ENCODE results near the gene MCF2L.
"Not testable (repeated sequence)": the region's sequence is repeated elsewhere in the genome, so short reads cannot be mapped to it uniquely, and the experiment has no call there.

Gene MCF2L, protein sequence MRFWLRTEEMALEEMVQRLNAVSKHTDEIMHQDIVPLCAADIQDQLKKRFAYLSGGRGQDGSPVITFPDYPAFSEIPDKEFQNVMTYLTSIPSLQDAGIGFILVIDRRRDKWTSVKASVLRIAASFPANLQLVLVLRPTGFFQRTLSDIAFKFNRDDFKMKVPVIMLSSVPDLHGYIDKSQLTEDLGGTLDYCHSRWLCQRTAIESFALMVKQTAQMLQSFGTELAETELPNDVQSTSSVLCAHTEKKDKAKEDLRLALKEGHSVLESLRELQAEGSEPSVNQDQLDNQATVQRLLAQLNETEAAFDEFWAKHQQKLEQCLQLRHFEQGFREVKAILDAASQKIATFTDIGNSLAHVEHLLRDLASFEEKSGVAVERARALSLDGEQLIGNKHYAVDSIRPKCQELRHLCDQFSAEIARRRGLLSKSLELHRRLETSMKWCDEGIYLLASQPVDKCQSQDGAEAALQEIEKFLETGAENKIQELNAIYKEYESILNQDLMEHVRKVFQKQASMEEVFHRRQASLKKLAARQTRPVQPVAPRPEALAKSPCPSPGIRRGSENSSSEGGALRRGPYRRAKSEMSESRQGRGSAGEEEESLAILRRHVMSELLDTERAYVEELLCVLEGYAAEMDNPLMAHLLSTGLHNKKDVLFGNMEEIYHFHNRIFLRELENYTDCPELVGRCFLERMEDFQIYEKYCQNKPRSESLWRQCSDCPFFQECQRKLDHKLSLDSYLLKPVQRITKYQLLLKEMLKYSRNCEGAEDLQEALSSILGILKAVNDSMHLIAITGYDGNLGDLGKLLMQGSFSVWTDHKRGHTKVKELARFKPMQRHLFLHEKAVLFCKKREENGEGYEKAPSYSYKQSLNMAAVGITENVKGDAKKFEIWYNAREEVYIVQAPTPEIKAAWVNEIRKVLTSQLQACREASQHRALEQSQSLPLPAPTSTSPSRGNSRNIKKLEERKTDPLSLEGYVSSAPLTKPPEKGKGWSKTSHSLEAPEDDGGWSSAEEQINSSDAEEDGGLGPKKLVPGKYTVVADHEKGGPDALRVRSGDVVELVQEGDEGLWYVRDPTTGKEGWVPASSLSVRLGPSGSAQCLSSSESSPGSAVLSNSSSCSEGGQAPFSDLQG

GRCh38 chr13:112968910-112969691 lies at the start of gene MCF2L:
MCF2L (plus strand) TSS chr13:112969214; CDS start chr13:112969380, 166 bp downstream.
- in situ Hi-C loops (cut with MboI; ENCODE audit: low sequenced_read_pairs) = no loop called here

GRCh38 chr13:112923962-112924361 lies 45.1 kb upstream of the MCF2L start:
- in situ Hi-C loops (cut with MboI; ENCODE audit: low sequenced_read_pairs) = no loop called here

DNA sequence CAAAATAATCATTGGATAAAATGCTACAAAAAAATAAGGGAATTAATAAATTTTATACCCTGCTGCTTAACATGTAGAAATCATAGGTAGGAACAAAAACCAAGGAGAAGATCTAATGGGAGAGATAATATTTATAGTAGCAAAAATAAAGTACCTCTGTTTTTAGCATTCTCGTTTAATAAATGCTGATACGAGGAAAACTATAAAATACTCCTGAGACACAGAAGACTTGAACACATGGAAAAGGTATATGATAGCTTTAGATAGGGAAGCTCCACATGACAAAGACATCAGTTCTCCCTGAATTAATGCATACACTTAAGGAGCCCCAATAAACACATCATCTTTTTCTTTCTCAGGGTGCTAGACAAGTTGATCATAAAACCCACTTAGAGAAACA lies 44.6 kb upstream of the MCF2L start:
- in situ Hi-C loops (cut with MboI; ENCODE audit: low sequenced_read_pairs) = no loop called here

GRCh38 chr13:112926003-112926402 lies 43.0 kb upstream of the MCF2L start:
- in situ Hi-C loops (cut with MboI; ENCODE audit: low sequenced_read_pairs) = no loop called here

DNA sequence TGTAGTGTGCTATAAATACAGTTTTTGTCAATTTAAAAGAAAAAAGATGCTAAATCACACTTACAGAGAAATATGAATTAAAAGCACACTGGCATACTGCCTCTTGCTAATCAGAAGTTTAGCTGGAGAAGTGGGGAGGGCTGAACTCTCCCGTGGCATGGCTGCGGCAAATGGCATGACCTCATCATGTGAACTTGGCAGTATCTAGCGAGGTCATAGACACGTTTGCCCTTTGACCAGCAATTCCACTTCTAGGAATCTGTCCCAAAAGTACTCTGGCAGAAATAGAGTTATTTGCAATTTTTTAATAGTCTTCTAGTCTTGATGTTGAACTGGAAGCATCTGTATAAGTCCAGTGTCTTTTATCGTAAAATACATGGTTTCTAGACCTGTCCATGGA lies 42.0 kb upstream of the MCF2L start:
- in situ Hi-C loops (cut with MboI; ENCODE audit: low sequenced_read_pairs) = no loop called here

DNA sequence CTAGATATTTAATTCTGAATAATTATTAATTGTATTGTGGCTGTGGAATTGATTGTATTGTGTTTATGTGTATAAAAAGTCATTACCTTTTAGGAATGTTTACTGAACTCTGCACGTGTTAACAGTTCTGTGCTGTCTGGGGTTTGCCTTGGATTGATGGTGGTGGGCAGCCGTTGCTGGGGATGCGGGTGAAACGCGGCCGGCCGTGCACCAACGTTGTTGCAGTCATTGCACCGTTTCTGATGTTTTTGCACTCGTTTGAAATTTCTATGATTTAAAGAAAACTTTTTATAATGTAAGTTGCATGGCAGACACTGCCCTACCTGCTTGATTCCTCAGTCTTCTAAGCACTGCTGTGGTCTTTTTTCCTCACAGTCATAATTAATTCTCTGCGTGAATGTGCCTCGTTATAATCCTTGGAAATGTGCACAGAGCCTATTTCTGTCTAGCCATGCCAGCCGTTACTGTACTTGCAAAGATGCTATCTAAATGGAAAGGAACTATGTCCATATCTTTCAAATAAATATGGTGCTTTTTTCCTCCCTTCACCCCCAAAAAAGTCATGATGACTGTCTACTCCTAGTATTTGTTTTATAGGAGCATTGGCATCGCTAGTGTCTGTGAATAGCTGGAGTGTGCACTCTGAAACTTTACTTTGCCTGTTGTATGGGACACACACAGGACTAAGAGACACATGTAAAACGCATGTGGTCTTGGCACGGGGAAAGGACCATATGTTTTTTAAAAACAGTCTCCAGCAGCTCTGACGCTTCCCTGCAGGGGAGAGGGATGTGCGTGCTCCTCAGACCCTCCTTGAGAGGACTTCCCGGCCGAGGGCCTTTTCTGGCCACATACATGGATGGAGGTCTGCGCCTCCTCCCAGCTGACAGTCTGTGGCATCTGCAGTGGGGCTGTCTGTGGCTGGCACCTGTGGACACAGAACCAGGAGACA lies 40.7 kb upstream of the MCF2L start:
- in situ Hi-C loops (cut with MboI; ENCODE audit: low sequenced_read_pairs) = no loop called here

- in situ Hi-C loops (cut with MboI; ENCODE audit: low sequenced_read_pairs) = no loop called here
Observed at GRCh38 chr13:112928972-112929782, 39.8 kb upstream of the MCF2L start.

GRCh38 chr13:112929783-112930055 lies 39.3 kb upstream of the MCF2L start:
- in situ Hi-C loops (cut with MboI; ENCODE audit: low sequenced_read_pairs) = no loop called here

GRCh38 chr13:112930192-112930591 lies 38.8 kb upstream of the MCF2L start:
- in situ Hi-C loops (cut with MboI; ENCODE audit: low sequenced_read_pairs) = no loop called here

- in situ Hi-C loops (cut with MboI; ENCODE audit: low sequenced_read_pairs) = no loop called here
Observed at GRCh38 chr13:112931028-112931934, 37.7 kb upstream of the MCF2L start.

GRCh38 chr13:112932971-112933370 lies 36.0 kb upstream of the MCF2L start:
- in situ Hi-C loops (cut with MboI; ENCODE audit: low sequenced_read_pairs) = no loop called here

DNA sequence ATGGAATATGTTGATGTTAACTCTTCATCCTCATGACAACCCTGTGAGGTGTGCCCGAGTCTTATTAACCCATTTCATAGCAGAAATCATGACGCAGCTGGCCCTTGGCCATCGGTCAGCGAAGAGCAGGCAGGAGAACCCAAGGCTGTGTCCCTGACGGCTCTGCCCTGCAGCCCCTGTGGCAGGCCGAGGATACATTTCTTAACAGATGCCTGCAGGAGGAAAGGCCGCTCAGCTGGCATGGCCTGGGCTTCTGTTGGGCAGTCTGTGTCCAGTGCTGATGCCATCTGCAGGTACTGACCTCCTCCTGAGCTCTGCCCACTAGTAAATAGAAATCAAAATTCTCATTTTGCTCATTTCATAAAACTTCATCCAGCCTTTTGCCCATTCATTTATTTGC lies 35.4 kb upstream of the MCF2L start:
- in situ Hi-C loops (cut with MboI; ENCODE audit: low sequenced_read_pairs) = no loop called here

DNA sequence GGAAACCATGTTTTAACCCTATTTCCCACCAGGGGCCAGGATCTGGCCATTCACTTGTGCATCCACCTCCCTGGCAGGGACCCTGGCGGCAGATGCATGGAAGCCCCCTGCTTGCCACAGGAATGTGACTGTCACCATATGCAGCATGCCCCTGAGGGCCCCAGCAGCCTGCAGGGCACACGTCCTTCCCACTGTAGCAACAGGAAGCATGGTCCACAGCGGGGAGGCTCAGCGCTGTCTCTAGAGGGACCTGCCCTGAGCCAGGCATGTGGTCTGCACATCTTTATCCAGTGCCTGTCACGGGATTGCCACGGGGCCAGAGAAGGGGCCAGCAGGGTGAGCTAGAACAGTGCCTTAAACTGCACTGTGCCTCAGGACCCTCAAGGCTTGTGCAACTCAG lies 34.9 kb upstream of the MCF2L start:
- in situ Hi-C loops (cut with MboI; ENCODE audit: low sequenced_read_pairs) = no loop called here

GRCh38 chr13:112938680-112939079 lies 30.3 kb upstream of the MCF2L start:
- in situ Hi-C loops (cut with MboI; ENCODE audit: low sequenced_read_pairs) = no loop called here

DNA sequence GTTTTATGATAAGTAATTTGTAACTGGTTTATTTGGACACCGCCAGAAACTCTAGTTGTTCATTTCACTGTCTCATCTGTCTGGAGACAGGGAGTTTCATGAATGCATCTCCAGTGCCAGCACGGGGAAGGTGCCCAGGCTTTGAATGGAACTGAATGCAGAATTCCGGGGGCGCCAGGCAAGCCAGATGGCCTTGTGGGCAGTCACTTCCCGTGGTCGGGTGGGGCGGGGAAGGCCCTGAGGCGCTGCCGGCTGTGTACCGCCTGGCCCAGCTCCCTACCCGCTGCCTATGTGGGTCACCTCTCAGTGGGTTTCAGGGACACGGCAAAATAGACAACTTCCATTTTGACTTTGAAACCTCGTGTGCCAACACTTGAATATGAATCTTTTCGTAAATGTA lies 28.8 kb upstream of the MCF2L start:
- in situ Hi-C loops (cut with MboI; ENCODE audit: low sequenced_read_pairs) = no loop called here

GRCh38 chr13:112941349-112941748 lies 27.7 kb upstream of the MCF2L start:
- in situ Hi-C loops (cut with MboI; ENCODE audit: low sequenced_read_pairs) = no loop called here

DNA sequence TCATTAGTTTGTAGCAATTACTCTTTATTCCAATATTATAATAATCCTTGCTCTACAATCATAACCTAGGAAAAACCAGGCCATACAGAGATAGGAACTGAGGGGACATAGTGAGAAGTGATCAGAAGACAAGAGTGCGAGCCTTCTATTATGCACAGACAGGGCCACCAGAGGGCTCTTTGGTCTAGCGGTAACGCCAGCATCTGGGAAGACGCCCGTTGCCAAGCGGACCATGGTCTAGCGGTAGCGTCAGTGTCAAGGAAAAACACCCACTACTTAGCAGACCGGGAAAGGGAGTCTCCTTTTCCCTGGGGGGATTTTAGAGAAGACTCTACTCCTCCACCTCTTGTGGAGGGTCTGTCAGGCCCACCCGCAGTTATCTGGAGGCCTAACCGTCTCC lies 27.2 kb upstream of the MCF2L start:
- in situ Hi-C loops (cut with MboI; ENCODE audit: low sequenced_read_pairs) = not testable (repeated sequence)

DNA sequence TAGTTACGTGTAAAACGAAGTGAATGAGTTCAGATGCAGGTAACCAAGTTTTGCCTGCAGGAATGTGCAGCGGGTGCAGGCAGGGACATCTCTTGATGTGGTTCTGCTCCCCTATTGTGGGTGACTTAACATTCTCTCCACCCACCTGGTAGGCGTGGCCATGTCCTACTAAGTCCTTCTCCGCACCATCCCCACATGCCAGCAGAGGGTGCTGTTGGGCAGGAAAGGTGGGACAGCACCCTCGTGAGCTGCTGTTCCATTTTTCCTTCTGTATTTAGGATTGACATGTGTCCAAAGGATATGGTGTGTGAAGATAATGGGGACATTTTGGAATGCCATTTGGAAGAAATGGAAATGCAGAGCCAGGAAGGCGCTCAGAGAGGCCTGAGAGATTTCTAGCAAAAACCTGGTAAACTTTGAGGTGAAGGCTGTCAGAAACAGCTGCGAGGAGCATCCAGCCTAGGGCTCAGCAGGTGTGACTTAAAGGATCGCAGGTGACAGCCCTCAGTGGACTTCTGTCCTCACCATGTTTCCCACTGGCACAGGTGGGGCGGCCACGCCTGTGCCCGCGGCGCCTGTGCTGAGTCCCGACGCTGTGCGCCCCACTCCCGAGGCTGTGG lies 26.2 kb upstream of the MCF2L start:
- in situ Hi-C loops (cut with MboI; ENCODE audit: low sequenced_read_pairs) = no loop called here
